ENCODE measurements around the gene SLU7.

The SLU7 gene

GRCh38 chr5:160466889-160467554 lies 48.1 kb upstream of the SLU7 start:
- Histone ChIP-seq H3K79me1 (ENCODE audit: low read depth, low read length) (no peaks in the 10 kb centered on the region), H2AK5ac (ENCODE audit: low read depth, low read length) (no peak overlapping the region), H2BK120ac (ENCODE audit: low read depth, low read length) (no peak overlapping the region), H3K18ac (ENCODE audit: low read length) (no peak overlapping the region), H3K4me2 (ENCODE audit: insufficient read depth, low read length, poor library complexity, severe bottlenecking) (no peak overlapping the region), H2BK5ac (ENCODE audit: low read length) (no peak overlapping the region), H3K27ac (replicated peaks; ENCODE audit: low read length) (no peak overlapping the region), H3K4me3 (ENCODE audit: low read length in 2 of 2) (no peak overlapping the region), H3K36me3 (replicated peaks in 1 of 2; ENCODE audit: control insufficient read depth in 2 of 2, insufficient read depth in 2 of 2, low read length in 2 of 2) (no peaks in the 10 kb centered on the region), H3K9ac (ENCODE audit: low read depth, low read length, poor library complexity) (no peak overlapping the region), H3K4me1 (ENCODE audit: control insufficient read depth in 2 of 2, insufficient read depth in 1 of 2, low read depth in 1 of 2, low read length in 2 of 2) (no peaks in the 10 kb centered on the region), H3K27me3 (ENCODE audit: control insufficient read depth in 3 of 3, insufficient read depth in 3 of 3, low read depth in 1 of 3, low read length in 3 of 3) (peaks cover 0 to 2% (median 0%) of the 10 kb centered on the region in 3 experiments), H3K23ac (ENCODE audit: low read depth, low read length, poor library complexity) (no peak overlapping the region), H4K8ac (ENCODE audit: low read depth, low read length) (no peak overlapping the region), H3K9me3 (replicated peaks in 1 of 2; ENCODE audit: control insufficient read depth in 2 of 2, insufficient read depth in 1 of 2, low read depth in 1 of 2, low read length in 2 of 2) (peaks cover 0 to 2% of the 10 kb centered on the region in 2 donors), H3K14ac (ENCODE audit: low read length) (no peak overlapping the region), H2BK12ac (ENCODE audit: low read length) (no peak overlapping the region), H2BK15ac (ENCODE audit: low read length) (no peak overlapping the region), H2AFZ (ENCODE audit: low read length) (no peak overlapping the region), H4K91ac (ENCODE audit: low read depth, low read length, poor library complexity) (no peak overlapping the region), H3K4ac (ENCODE audit: low read length) (no peak overlapping the region)
- DNase-seq (ENCODE audit: low spot score) = no peak
- no CpG with 5 or more reads among the region's 9 CpGs for whole genome bisulfite sequencing, 2 donors (ENCODE audit: extremely low coverage in 2 of 2, insufficient read length in 2 of 2, insufficient replicate concordance in 1 of 2)

DNA sequence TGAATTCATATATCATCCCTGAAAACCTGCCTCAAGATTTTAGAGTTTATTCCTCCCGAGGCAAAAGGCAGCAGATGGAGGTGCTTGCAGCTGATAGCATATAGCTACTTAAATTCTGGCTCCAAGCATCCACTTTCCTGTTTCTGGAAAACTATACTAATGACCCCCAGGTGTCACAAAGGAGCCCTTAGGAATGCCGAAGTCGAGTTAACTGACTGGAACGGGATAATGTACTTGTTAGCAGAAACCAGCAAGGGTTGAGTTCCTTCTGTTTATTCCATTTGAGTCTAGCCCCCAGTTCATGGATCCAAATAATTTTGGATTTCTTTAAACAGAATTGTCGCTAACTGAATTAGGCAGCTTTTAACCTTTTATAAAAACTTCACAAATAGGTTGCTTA lies 47.2 kb upstream of the SLU7 start:
- Histone ChIP-seq H2BK15ac (ENCODE audit: low read length) (no peak overlapping the region), H3K14ac (ENCODE audit: low read length) (no peak overlapping the region), H3K4me2 (ENCODE audit: insufficient read depth, low read length, poor library complexity, severe bottlenecking) (no peak overlapping the region), H3K18ac (ENCODE audit: low read length) (no peak overlapping the region), H2BK5ac (ENCODE audit: low read length) (no peak overlapping the region), H3K36me3 (replicated peaks in 1 of 2; ENCODE audit: control insufficient read depth in 2 of 2, insufficient read depth in 2 of 2, low read length in 2 of 2) (no peaks in the 10 kb centered on the region), H3K27me3 (ENCODE audit: control insufficient read depth in 3 of 3, insufficient read depth in 3 of 3, low read depth in 1 of 3, low read length in 3 of 3) (peaks cover 0 to 2% (median 0%) of the 10 kb centered on the region in 3 experiments), H3K9ac (ENCODE audit: low read depth, low read length, poor library complexity) (no peak overlapping the region), H3K23ac (ENCODE audit: low read depth, low read length, poor library complexity) (no peak overlapping the region), H3K79me1 (ENCODE audit: low read depth, low read length) (no peaks in the 10 kb centered on the region), H2AK5ac (ENCODE audit: low read depth, low read length) (no peak overlapping the region), H4K91ac (ENCODE audit: low read depth, low read length, poor library complexity) (no peak overlapping the region), H3K9me3 (replicated peaks in 1 of 2; ENCODE audit: control insufficient read depth in 2 of 2, insufficient read depth in 1 of 2, low read depth in 1 of 2, low read length in 2 of 2) (peaks cover 0 to 4% of the 10 kb centered on the region in 2 donors), H2AFZ (ENCODE audit: low read length) (no peak overlapping the region), H3K4ac (ENCODE audit: low read length) (no peak overlapping the region), H3K4me3 (ENCODE audit: low read length in 2 of 2) (no peak overlapping the region), H4K8ac (ENCODE audit: low read depth, low read length) (no peak overlapping the region), H3K4me1 (ENCODE audit: control insufficient read depth in 2 of 2, insufficient read depth in 1 of 2, low read depth in 1 of 2, low read length in 2 of 2) (no peaks in the 10 kb centered on the region), H3K27ac (replicated peaks; ENCODE audit: low read length) (no peak overlapping the region), H2BK12ac (ENCODE audit: low read length) (no peak overlapping the region), H2BK120ac (ENCODE audit: low read depth, low read length) (no peak overlapping the region)
- no peak for DNase-seq (ENCODE audit: low spot score)
- no CpG with 5 or more reads among the region's 5 CpGs for WGBS, 2 donors (ENCODE audit: extremely low coverage in 2 of 2, insufficient read length in 2 of 2, insufficient replicate concordance in 1 of 2)

DNA sequence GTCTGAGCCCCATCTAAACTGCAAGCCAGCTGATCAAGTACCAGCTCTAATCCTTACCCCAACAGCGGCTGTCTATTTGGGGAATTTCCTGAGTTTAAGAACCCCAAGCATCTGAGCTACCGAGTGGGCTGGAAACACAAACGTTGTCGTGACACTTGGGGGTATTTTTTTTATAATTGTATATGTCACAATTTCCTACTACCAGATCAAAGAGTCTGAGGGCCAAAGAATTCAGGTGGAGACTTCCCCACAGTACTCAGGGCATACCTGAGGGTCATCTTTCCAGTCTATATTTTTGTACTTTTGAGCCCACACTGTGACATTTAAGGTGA lies 45.6 kb upstream of the SLU7 start:
- H2BK15ac ChIP-seq (ENCODE audit: low read length) = no peak overlapping the region
- no peak overlapping the region for H3K14ac ChIP-seq (ENCODE audit: low read length)
- no peaks in the 10 kb centered on the region for H3K36me3 ChIP-seq (replicated peaks in 1 of 2; ENCODE audit: control insufficient read depth in 2 of 2, insufficient read depth in 2 of 2, low read length in 2 of 2)
- H2AFZ ChIP-seq (ENCODE audit: low read length) = no peak overlapping the region
- H4K8ac ChIP-seq (ENCODE audit: low read depth, low read length) = no peak overlapping the region
- no peak overlapping the region for H2AK5ac ChIP-seq (ENCODE audit: low read depth, low read length)
- H3K4me1 ChIP-seq (ENCODE audit: control insufficient read depth in 2 of 2, insufficient read depth in 1 of 2, low read depth in 1 of 2, low read length in 2 of 2) = no peaks in the 10 kb centered on the region
- H3K27me3 ChIP-seq (ENCODE audit: control insufficient read depth in 3 of 3, insufficient read depth in 3 of 3, low read depth in 1 of 3, low read length in 3 of 3) = no peaks in the 10 kb centered on the region
- no peak overlapping the region for H2BK120ac ChIP-seq (ENCODE audit: low read depth, low read length)
- no peak overlapping the region for H3K9ac ChIP-seq (ENCODE audit: low read depth, low read length, poor library complexity)
- H2BK5ac ChIP-seq (ENCODE audit: low read length) = no peak overlapping the region
- DNase-seq (ENCODE audit: low spot score) = no peak
- H2BK12ac ChIP-seq (ENCODE audit: low read length) = no peak overlapping the region
- WGBS, 2 donors (ENCODE audit: extremely low coverage in 2 of 2, insufficient read length in 2 of 2, insufficient replicate concordance in 1 of 2) = no CpG with 5 or more reads among the region's 4 CpGs
- H3K79me1 ChIP-seq (ENCODE audit: low read depth, low read length) = no peaks in the 10 kb centered on the region
- H3K18ac ChIP-seq (ENCODE audit: low read length) = no peak overlapping the region
- no peak overlapping the region for H3K27ac ChIP-seq (replicated peaks; ENCODE audit: low read length)
- no peak overlapping the region for H3K23ac ChIP-seq (ENCODE audit: low read depth, low read length, poor library complexity)
- H4K91ac ChIP-seq (ENCODE audit: low read depth, low read length, poor library complexity) = no peak overlapping the region
- peaks cover 0 to 4% of the 10 kb centered on the region in 2 donors for H3K9me3 ChIP-seq (replicated peaks in 1 of 2; ENCODE audit: control insufficient read depth in 2 of 2, insufficient read depth in 1 of 2, low read depth in 1 of 2, low read length in 2 of 2)
- no peak overlapping the region for H3K4ac ChIP-seq (ENCODE audit: low read length)
- H3K4me2 ChIP-seq (ENCODE audit: insufficient read depth, low read length, poor library complexity, severe bottlenecking) = no peak overlapping the region
- no peak overlapping the region for H3K4me3 ChIP-seq (ENCODE audit: low read length in 2 of 2)

DNA sequence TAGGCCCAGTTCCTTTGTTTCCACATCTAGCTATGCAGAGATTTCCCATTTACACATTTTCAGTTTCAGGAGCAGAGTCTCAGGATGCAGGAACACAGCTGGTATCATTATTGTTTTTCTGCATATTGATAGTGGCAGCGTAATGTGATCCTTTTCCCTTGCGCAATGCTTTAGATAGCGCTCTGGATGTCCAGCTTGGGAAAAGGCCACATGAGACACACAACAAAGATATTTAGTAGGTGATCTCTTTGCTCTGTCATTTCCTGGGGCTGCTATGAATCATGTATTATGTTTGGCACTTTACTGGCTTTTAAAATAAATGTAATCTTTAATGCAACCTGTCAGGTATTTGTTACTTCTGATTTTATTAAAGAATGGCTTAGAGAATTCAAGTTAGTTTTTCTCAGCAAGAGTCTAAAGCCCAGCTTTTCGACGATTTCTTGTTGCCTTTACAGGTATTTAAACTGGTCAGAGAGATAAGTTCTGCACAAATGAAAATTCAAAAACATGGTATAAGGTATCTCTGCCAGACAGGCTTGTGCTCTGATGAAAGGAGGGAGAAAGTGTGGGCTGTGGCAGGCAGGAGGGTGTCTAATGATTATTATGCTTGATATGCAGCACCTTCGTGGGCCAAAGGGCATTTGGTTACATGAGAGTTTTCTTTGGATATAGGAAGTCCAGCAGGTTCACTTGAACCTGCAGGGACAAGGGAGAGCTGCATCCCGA lies 45.0 kb upstream of the SLU7 start:
- no peak for DNase-seq (ENCODE audit: low spot score)
- no peak overlapping the region for H2BK12ac ChIP-seq (ENCODE audit: low read length)
- no peak overlapping the region for H4K8ac ChIP-seq (ENCODE audit: low read depth, low read length)
- no peak overlapping the region for H2BK15ac ChIP-seq (ENCODE audit: low read length)
- H2BK120ac ChIP-seq (ENCODE audit: low read depth, low read length) = no peak overlapping the region
- no peaks in the 10 kb centered on the region for H3K79me1 ChIP-seq (ENCODE audit: low read depth, low read length)
- no CpG with 5 or more reads among the region's 7 CpGs for WGBS, 2 donors (ENCODE audit: extremely low coverage in 2 of 2, insufficient read length in 2 of 2, insufficient replicate concordance in 1 of 2)
- H3K18ac ChIP-seq (ENCODE audit: low read length) = no peak overlapping the region
- no peak overlapping the region for H3K4ac ChIP-seq (ENCODE audit: low read length)
- no peak overlapping the region for H2BK5ac ChIP-seq (ENCODE audit: low read length)
- no peaks in the 10 kb centered on the region for H3K4me1 ChIP-seq (ENCODE audit: control insufficient read depth in 2 of 2, insufficient read depth in 1 of 2, low read depth in 1 of 2, low read length in 2 of 2)
- no peak overlapping the region for H3K23ac ChIP-seq (ENCODE audit: low read depth, low read length, poor library complexity)
- no peaks in the 10 kb centered on the region for H3K27me3 ChIP-seq (ENCODE audit: control insufficient read depth in 3 of 3, insufficient read depth in 3 of 3, low read depth in 1 of 3, low read length in 3 of 3)
- no peak overlapping the region for H3K4me2 ChIP-seq (ENCODE audit: insufficient read depth, low read length, poor library complexity, severe bottlenecking)
- H3K36me3 ChIP-seq (replicated peaks in 1 of 2; ENCODE audit: control insufficient read depth in 2 of 2, insufficient read depth in 2 of 2, low read length in 2 of 2) = no peaks in the 10 kb centered on the region
- no peak overlapping the region for H2AK5ac ChIP-seq (ENCODE audit: low read depth, low read length)
- no peak overlapping the region for H2AFZ ChIP-seq (ENCODE audit: low read length)
- peaks cover 0 to 4% of the 10 kb centered on the region in 2 donors for H3K9me3 ChIP-seq (replicated peaks in 1 of 2; ENCODE audit: control insufficient read depth in 2 of 2, insufficient read depth in 1 of 2, low read depth in 1 of 2, low read length in 2 of 2)
- no peak overlapping the region for H3K14ac ChIP-seq (ENCODE audit: low read length)
- H3K9ac ChIP-seq (ENCODE audit: low read depth, low read length, poor library complexity) = no peak overlapping the region
- no peak overlapping the region for H3K4me3 ChIP-seq (ENCODE audit: low read length in 2 of 2)
- no peak overlapping the region for H4K91ac ChIP-seq (ENCODE audit: low read depth, low read length, poor library complexity)
- no peak overlapping the region for H3K27ac ChIP-seq (replicated peaks; ENCODE audit: low read length)
